Activated CD4-positive, alpha-beta T cell treated with anti-CD3 and anti-CD28 coated beads for 48 hours (primary cell): ENCODE data around the gene CRYBA2.

Source experiments
- DNase-seq: peaks from one replicate; pipeline ENCODE4 v3.0.0-alpha.2; 2020

CRYBA2 gene

DNA sequence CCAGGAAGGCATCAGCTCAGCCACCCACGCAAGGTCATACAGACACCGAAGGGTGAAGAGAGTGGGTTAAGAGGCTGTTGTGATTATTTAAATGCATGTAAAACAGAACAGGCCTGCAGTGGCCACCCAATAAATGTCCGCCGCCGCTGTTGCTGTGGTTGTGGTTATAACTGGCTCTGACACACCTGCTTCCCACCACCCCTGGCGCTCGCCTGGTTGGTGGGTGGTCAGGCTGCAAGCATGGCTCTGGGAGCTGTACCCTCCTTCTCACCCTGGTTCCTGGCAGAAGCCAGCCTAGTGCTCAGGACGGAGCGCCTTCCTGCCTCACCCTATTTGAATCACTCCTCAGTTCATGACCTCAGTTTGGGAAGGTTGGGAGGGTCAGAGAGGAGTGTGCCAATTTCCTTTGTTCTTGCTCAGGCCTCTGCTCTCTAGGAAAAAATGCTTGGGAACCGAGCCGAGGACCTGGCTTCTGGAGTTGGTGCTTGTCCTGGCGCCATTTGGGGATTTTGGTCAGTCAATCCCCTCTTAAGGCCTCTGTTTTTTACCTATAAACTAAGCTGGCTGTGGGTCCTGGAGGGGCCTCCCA, 5.3 kb upstream of the CRYBA2 start:
- DNase-seq, result no peak

GRCh38 chr2:218997731-218998130, 4.5 kb upstream of the CRYBA2 start:
- no peak for DNase-seq

DNA sequence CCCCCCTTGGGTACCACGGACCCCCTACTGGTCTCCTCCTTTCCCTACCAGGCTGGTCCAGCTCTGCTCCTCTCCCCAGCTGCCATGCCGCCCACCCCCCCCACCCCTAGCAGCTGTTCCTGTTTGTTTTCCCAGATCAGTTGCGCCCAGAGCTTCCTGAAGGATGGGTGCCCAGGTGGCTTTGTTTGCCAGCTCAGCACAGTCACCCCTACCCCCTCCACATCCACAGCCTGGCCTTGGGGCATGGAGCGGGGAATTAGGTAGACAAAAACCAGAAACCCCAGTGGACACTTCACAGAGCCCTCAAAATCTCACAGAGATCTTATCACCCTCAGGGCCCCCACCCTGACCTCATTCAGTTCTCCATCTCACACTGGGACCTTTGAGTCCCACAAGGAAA, 3.7 kb upstream of the CRYBA2 start:
- no peak for DNase-seq

GRCh38 chr2:218995972-218996711, 2.9 kb upstream of the CRYBA2 start:
- peak; percentile 91 for DNase-seq

GRCh38 chr2:218995561-218995960, 2.3 kb upstream of the CRYBA2 start:
- no peak for DNase-seq

- no peak for DNase-seq
Measured at GRCh38 chr2:218992703-218993344, 398 bp downstream of the CRYBA2 start.

GRCh38 chr2:218992196-218992595, 1.0 kb downstream of the CRYBA2 start:
- no peak for DNase-seq

DNA sequence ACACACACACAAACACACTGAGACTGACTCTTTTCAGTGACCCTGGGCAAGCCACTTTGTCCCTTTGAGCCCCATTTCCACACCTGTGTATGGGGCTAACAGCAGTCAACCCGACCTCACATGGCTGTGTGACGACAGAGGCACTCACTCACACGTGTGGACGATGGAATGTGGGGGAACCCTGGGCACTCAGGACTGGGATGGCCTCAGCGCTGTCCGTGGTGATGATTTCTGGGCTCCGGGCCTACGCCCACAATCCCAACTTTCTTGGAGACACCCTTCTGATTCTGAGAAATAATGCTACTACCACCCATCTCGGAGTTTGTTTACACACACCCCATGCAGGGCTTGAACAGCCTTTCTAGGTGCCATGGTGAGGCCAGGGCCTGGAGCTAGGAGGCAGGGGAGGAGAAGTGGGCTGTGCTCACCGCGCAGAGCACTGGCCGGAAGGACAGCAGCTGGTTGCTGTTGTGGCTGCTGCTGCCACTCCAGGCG, 1.5 kb downstream of the CRYBA2 start:
- DNase-seq, result no peak

DNA sequence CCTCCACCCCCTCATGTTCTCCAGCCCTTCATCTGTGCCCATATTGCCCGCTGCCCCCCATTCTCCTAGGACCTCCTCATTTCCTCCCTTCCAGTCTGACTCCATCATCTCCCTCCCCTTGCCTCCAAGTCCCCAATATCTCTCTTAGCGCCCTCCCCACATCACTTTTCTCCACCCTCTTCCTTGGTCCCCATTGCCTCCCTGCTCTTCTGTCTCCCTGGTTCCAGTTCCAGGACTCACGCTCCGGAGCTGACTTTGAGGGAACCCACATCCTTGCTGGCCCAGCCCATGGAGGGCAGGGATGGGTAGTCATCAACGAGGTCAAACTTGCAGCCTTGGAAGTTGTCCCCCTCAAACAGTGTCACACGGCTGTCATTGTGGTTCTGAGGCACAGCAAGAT, 2.6 kb downstream of the CRYBA2 start:
- no peak for DNase-seq

DNA sequence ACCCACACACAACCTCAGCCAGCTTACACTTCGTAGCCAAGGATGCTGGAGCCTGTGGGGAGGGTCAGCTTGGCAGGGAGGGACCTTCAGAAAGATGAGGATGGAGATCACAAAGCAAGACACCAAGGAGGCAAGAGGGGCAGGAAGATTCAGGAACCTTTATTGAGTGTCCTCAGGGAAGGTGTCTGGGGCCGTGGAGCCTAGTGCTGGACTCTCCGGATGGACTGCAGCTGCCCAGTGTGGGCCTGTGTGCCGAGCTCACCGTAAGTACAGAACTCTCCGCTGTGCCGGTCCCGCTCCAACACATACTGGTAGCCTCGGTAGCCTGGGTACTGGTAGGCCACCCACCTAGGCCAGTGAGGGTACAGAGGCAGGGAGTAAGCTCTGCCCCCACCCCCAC, 3.2 kb downstream of the CRYBA2 start:
- no peak for DNase-seq

DNA sequence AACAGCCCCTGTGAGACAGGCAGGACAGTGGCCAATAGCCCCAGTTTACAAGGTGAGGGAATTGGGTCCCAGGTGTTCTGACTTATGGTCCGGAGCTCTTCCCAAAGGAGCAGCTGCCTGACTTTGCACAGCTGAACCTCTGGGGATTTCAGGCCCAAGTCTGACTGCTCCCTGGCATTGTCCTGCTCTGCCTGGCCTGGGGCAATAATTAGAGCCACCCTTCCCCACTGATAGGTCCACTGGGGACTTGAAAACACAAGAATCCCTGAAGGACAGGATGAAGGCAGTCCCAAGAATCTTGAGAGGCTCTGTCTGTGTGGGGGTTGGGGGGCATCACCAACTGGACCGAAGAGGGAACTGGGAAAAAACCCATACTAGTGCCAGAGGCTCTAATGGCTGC, 4.6 kb downstream of the CRYBA2 start:
- DNase-seq, result no peak

GRCh38 chr2:218988164-218988563, 5.1 kb downstream of the CRYBA2 start:
- no peak for DNase-seq

DNA sequence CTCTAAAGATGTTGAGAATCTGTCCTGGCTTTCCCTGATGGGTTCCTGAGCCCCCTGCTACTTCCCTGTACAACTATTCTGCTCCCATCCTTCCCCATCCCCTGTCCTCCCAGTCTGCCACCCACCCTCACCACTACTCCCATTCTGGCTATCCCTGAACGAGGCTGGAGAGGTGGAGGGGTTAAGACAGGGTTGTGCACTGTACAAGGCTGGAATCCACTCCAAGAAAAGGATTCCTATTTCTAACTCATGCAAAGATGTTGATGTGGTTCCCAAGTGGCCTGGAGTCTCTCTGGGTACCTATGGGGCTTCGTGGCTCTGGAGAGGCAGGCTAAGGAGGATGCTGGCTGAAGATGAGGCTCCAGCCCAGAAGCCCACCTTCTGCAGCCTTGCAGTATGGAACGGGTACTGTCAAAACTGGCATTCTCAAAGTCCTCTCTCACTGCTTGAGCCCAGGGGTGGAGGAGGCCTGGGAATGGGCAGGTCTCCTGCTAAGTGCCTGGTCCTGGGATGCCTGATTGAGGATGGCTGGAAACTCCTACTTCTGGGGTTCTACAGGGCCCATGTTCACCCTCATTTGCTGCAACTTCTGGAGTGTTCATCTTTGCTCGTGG, 7.0 kb downstream of the CRYBA2 start:
- no peak for DNase-seq

GRCh38 chr2:218985325-218986091, 7.7 kb downstream of the CRYBA2 start:
- no peak for DNase-seq

- DNase-seq, result no peak
Measured at GRCh38 chr2:218985021-218985324, 8.2 kb downstream of the CRYBA2 start, which contains the start of gene FEV. Gene FEV, minus strand, starts transcription at chr2:218985184. Its CDS starts 109 bp downstream, at chr2:218985075.

- no peak for DNase-seq
Measured at GRCh38 chr2:218984239-218985020, 8.8 kb downstream of the CRYBA2 start.

GRCh38 chr2:218983934-218984238, 9.3 kb downstream of the CRYBA2 start:
- DNase-seq, result no peak

DNA sequence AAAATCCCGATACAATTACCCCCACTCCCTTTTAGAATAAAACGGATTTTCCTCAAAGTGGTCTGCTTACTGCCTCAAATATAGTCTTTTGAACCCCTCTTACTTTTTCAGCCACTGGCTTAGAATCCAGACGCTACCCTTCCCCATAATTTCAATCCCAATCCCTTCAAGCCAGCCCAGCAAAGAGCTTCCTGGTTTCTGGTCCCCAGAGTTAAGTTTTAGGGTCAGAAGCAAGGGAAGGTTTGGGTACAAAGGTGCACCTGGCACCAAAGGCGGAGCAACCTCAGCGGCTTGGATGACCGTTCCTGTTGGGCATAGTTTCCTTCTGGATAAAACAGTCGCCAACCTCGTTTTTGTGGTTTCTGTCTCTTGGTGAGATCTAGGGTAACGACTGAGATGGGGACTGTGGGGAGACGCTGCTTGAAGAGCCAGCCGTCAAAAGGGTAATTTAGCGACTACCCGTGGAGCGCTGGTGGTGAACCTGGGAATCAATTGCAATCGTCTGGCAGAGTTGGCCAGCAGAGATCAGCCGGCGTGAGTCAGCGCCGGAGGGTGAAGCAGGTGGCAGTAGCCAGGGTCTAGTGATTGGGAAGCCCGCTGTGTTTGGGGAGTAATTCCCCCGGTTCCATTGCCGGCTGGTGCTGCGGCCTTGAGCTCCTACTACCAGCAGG, 9.8 kb downstream of the CRYBA2 start:
- peak; percentile 31 for DNase-seq

DNA sequence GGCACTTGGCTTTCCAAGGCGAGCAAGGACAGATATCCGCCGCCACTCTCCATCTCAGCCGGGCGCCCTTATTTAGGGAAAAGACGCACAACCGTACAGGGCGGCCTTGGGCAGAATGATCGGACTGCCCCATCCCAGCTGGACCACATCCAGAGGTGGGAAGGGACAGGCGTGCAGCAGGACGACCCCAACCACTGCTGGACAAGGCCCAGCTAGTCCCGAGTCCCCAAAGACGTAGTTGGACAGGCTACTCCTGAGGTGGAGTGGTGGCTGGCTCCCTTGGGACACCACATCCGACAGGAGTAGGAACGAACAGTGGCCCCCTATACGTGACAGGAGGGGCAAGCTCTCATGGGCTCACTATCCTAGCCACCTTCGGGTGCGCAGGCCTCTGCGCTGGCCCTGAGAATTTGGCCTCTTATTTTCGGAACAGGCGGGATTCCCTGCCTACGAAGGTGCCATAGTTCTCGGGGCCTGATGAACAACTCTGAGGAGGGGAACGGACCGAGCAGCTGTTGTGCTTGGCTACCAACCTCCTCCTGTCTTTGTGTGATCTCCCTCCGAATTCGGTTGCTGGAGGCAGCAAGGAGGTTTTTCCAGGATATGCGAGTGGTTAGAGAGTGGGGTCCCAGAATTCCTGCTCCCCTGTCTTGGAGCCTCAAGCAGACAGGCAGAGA, 10.5 kb downstream of the CRYBA2 start:
- DNase-seq, result no peak

GRCh38 chr2:218981881-218982585, 11.2 kb downstream of the CRYBA2 start:
- DNase-seq, result peak; percentile 59
